ENCODE results near the gene CCSER2.
"Not testable (repeated sequence)": the region's sequence is repeated elsewhere in the genome, so short reads cannot be mapped to it uniquely, and the experiment has no call there.

Gene CCSER2, protein sequence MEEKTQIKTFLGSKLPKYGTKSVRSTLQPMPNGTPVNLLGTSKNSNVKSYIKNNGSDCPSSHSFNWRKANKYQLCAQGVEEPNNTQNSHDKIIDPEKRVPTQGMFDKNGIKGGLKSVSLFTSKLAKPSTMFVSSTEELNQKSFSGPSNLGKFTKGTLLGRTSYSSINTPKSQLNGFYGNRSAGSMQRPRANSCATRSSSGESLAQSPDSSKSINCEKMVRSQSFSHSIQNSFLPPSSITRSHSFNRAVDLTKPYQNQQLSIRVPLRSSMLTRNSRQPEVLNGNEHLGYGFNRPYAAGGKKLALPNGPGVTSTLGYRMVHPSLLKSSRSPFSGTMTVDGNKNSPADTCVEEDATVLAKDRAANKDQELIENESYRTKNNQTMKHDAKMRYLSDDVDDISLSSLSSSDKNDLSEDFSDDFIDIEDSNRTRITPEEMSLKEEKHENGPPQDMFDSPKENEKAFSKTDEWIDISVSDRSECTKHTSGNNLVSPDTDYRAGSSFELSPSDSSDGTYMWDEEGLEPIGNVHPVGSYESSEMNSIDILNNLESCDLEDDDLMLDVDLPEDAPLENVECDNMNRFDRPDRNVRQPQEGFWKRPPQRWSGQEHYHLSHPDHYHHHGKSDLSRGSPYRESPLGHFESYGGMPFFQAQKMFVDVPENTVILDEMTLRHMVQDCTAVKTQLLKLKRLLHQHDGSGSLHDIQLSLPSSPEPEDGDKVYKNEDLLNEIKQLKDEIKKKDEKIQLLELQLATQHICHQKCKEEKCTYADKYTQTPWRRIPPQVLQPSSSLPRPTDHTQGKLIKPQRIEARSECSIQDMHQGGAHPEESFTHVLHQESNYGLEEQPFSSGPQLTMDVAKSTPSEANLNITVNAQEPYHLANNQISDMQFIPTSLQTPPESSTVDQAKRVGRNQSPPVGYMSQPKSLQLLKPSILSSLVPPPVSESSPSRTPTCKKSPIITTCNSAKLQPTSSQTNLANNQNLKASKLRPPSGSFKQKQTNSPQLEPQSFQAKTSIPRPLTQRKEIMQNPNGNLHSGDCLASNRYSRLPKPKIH

DNA sequence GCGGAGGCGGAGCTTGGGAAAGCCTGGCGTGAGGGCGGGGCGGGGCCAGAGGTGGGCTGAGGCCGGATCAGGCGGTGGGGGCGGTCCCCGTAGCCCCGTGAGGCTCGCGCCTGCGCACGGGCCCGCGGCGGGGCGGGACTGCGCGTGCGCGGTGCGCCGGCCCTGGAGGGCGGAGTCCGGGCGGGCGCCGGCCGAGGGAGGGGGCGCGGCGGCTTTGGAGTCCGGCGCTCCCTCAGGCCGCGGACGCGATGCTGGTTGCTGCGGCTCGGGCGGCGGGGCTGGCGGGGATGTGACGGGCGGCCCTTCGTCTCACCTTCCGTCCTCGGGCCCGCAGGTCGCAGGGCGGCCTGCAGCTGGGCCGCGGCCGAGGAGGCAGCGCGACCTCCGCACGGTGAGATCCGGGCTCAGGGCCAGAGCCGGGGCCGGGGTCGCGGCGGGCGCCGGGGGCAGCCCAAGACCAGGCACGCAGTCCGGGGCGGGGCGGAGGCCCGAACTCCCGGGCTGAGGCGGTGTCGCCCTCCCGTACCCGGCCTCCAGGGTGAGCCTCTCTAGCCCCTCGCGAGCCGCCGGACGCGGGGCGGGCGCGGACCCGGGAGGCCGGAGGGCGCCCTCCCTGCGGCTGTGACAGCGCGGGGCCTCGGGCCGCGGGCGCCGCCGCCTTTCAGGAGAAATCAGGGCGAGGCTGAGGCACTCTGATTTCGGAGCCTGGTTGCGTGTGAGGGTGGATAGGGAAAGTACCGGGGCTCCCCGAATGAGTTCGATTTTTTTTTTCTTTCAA is at the start of gene CCSER2:
TSS of gene CCSER2 (plus strand) at position 172 of the 778 bp plus-strand sequence. CDS start 42,464 bp downstream, outside the sequence.
- no peaks in the 10 kb centered on the region for H3K9me3 ChIP-seq (ENCODE audit: control insufficient read depth in 5 of 5, low read length in 5 of 5)
- peaks cover 0 to 18% (median 17%) of the 10 kb centered on the region in 5 donors for H3K4me1 ChIP-seq (ENCODE audit: control insufficient read depth in 5 of 5, insufficient read depth in 5 of 5, low read length in 5 of 5)
- peak within 1 kb of the TSS; percentile 71 to 85 (median 77) for H3K4me3 ChIP-seq (ENCODE audit: low read depth in 1 of 5, low read length in 5 of 5)
- peak within 1 kb of the TSS; percentile 71 for H3K27ac ChIP-seq (ENCODE audit: low read depth, low read length)
- H3K9ac ChIP-seq (ENCODE audit: low read length in 5 of 5), result peak within 1 kb of the TSS; percentile 8 to 87 (median 86)
- no peaks in the 10 kb centered on the region for H3K36me3 ChIP-seq (ENCODE audit: control insufficient read depth in 5 of 5, insufficient read depth in 5 of 5, low read length in 5 of 5)
- no peaks in the 10 kb centered on the region for H3K27me3 ChIP-seq (ENCODE audit: control insufficient read depth in 5 of 5, insufficient read depth in 4 of 5, low read length in 5 of 5)

DNA sequence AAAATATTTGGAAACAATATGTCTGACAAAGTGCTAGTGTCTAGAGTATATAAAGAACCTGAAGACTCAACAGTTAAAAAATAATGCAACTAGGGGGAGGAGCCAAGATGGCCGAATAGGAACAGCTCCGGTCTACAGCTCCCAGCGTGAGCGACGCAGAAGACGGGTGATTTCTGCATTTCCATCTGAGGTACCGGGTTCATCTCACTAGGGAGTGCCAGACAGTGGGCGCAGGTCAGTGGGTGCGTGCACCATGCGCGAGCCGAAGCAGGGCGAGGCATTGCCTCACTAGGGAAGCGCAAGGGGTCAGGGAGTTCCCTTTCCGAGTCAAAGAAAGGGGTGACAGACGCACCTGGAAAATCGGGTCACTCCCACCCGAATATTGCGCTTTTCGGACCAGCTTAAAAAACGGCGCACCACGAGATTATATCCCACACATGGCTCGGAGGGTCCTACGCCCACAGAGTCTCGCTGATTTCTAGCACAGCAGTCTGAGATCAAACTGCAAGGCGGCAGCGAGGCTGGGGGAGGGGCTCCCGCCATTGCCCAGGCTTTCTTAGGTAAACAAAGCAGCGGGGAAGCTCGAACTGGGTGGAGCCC is 48.4 kb upstream of the CCSER2 start:
- not testable (repeated sequence) for H3K27me3 ChIP-seq (ENCODE audit: control insufficient read depth in 5 of 5, insufficient read depth in 4 of 5, low read length in 5 of 5); H3K9ac ChIP-seq (ENCODE audit: low read length in 5 of 5); H3K9me3 ChIP-seq (ENCODE audit: control insufficient read depth in 5 of 5, low read length in 5 of 5); H3K4me1 ChIP-seq (ENCODE audit: control insufficient read depth in 5 of 5, insufficient read depth in 5 of 5, low read length in 5 of 5); H3K4me3 ChIP-seq (ENCODE audit: low read depth in 1 of 5, low read length in 5 of 5); H3K36me3 ChIP-seq (ENCODE audit: control insufficient read depth in 5 of 5, insufficient read depth in 5 of 5, low read length in 5 of 5); H3K27ac ChIP-seq (ENCODE audit: low read depth, low read length)

DNA sequence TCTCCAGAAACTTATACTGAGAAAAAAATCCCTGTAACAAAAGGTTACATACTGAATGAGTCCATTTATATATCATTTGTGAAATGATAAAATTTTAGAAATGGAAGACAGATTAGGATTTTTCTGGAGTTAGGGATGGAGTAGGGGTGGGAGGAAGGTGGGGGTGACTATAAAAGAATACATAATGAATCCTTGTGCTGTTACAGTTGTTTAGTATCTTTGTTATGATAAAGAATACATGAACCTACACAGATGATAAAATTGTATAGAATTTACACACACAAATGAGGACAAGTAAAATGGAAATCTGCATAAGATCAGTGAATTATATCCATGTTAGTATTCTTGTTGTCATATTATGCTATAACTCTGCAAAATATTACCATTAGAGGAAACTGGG is 41.7 kb upstream of the CCSER2 start:
- Histone ChIP-seq H3K4me3 (ENCODE audit: low read depth in 1 of 5, low read length in 5 of 5) (no peak overlapping the region), H3K9ac (ENCODE audit: low read length in 5 of 5) (no peak overlapping the region), H3K4me1 (ENCODE audit: control insufficient read depth in 5 of 5, insufficient read depth in 5 of 5, low read length in 5 of 5) (peaks cover 0 to 3% (median 0%) of the 10 kb centered on the region in 5 donors), H3K27me3 (ENCODE audit: control insufficient read depth in 5 of 5, insufficient read depth in 4 of 5, low read length in 5 of 5) (no peaks in the 10 kb centered on the region), H3K36me3 (ENCODE audit: control insufficient read depth in 5 of 5, insufficient read depth in 5 of 5, low read length in 5 of 5) (no peaks in the 10 kb centered on the region), H3K9me3 (ENCODE audit: control insufficient read depth in 5 of 5, low read length in 5 of 5) (no peaks in the 10 kb centered on the region), H3K27ac (ENCODE audit: low read depth, low read length) (no peak overlapping the region)

DNA sequence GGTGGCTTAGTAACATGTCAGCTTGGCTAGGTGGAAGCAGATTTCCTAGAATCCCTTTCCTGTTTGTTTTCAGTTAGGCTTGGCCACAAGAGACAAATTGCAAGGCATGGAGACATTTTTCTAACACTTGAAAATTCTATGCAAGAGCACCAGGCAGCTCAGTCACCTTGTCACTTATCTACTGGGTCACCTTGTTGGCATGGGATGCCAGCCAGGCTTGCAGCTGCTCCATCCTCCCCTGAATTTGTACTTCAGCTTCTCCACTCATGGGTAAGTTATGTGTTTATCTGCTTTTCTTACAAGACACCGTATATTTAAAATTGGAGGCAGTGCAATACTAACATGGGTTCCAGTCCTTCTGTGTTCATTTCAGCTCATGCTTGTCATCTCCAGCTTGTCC is 40.2 kb upstream of the CCSER2 start:
- Histone ChIP-seq H3K4me3 (ENCODE audit: low read depth in 1 of 5, low read length in 5 of 5) (no peak overlapping the region), H3K27me3 (ENCODE audit: control insufficient read depth in 5 of 5, insufficient read depth in 4 of 5, low read length in 5 of 5) (no peaks in the 10 kb centered on the region), H3K36me3 (ENCODE audit: control insufficient read depth in 5 of 5, insufficient read depth in 5 of 5, low read length in 5 of 5) (no peaks in the 10 kb centered on the region), H3K27ac (ENCODE audit: low read depth, low read length) (no peak overlapping the region), H3K9me3 (ENCODE audit: control insufficient read depth in 5 of 5, low read length in 5 of 5) (no peaks in the 10 kb centered on the region), H3K4me1 (ENCODE audit: control insufficient read depth in 5 of 5, insufficient read depth in 5 of 5, low read length in 5 of 5) (peaks cover 0 to 3% (median 0%) of the 10 kb centered on the region in 5 donors), H3K9ac (ENCODE audit: low read length in 5 of 5) (no peak overlapping the region)

DNA sequence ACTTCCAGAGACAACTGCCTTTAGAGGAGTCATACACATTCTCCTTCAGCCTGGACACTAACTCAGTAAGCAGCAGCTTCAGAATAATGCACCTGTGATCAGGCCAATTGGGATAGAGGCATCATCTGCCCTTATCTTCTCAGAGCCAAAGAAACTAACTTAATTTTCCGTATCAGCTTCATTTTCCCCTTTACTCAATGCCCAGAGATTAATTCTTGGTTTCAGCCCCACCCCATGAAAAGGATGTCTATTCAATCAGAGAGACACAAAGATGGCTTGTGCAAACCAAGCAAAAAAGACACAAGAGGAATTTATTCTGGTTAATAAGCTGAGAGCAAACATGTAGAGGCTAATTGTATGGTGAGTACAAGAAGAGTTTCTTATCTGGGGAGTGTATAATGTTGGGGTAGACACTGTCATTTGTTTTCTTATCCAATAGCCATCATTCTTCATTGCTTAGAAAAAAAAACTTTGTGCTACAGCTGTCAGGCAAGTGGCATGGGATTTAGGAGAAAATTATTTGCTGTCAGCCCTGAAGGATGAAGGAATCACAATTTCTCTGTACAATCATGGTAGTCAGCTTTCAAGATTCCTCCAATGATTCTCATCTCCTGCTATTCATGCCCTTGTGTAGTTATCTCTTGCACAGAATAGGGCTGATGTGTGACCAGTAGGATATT is 38.7 kb upstream of the CCSER2 start:
- no peak overlapping the region for H3K4me3 ChIP-seq (ENCODE audit: low read depth in 1 of 5, low read length in 5 of 5)
- H3K36me3 ChIP-seq (ENCODE audit: control insufficient read depth in 5 of 5, insufficient read depth in 5 of 5, low read length in 5 of 5), result no peaks in the 10 kb centered on the region
- H3K9me3 ChIP-seq (ENCODE audit: control insufficient read depth in 5 of 5, low read length in 5 of 5), result no peaks in the 10 kb centered on the region
- H3K27me3 ChIP-seq (ENCODE audit: control insufficient read depth in 5 of 5, insufficient read depth in 4 of 5, low read length in 5 of 5), result no peaks in the 10 kb centered on the region
- H3K9ac ChIP-seq (ENCODE audit: low read length in 5 of 5), result no peak overlapping the region
- no peak overlapping the region for H3K27ac ChIP-seq (ENCODE audit: low read depth, low read length)
- H3K4me1 ChIP-seq (ENCODE audit: control insufficient read depth in 5 of 5, insufficient read depth in 5 of 5, low read length in 5 of 5), result peaks cover 0 to 3% (median 0%) of the 10 kb centered on the region in 5 donors

DNA sequence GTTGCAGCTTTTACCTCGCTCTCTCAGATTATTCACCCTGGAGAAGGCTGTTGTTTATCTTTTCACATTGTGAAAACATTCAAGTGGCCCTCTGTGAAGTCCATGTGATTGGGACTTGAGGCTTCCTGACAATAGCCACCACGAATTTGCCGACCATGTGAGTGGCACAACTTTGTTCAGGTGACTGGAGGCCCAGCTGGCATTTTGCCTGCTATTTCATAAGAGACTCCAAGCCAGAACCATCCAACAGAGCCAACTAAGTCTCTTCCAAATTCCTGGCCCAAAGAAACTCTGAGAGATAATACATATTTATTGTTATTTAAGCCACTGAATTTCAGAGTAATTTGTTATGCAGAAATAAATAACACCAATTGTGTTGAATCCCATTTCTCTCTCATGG is 38.2 kb upstream of the CCSER2 start:
- H3K9me3 ChIP-seq (ENCODE audit: control insufficient read depth in 5 of 5, low read length in 5 of 5), result no peaks in the 10 kb centered on the region
- no peak overlapping the region for H3K9ac ChIP-seq (ENCODE audit: low read length in 5 of 5)
- no peak overlapping the region for H3K4me3 ChIP-seq (ENCODE audit: low read depth in 1 of 5, low read length in 5 of 5)
- H3K27ac ChIP-seq (ENCODE audit: low read depth, low read length), result no peak overlapping the region
- H3K27me3 ChIP-seq (ENCODE audit: control insufficient read depth in 5 of 5, insufficient read depth in 4 of 5, low read length in 5 of 5), result no peaks in the 10 kb centered on the region
- H3K36me3 ChIP-seq (ENCODE audit: control insufficient read depth in 5 of 5, insufficient read depth in 5 of 5, low read length in 5 of 5), result no peaks in the 10 kb centered on the region
- peaks cover 0 to 3% (median 0%) of the 10 kb centered on the region in 5 donors for H3K4me1 ChIP-seq (ENCODE audit: control insufficient read depth in 5 of 5, insufficient read depth in 5 of 5, low read length in 5 of 5)

DNA sequence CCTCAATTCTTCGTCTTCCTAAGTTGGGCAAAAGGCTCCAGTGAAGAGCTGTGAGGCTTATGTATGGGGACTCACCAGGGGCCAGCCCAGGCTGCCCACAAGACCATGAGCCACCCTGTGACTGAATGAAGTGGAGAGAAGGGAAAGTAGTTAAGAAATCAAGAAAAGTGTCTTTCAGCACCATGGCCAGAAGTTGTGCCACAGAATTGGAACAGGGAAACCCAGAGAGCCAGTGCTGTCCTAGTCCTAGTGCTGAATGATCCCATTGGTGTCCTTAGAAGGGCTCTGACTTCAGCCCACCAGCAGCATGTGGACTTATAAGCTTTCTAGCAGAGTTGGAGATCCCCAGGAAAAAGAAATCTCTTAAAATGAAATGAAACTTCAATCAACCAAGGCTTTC is 37.0 kb upstream of the CCSER2 start:
- H3K9ac ChIP-seq (ENCODE audit: low read length in 5 of 5), result no peak overlapping the region
- H3K27ac ChIP-seq (ENCODE audit: low read depth, low read length), result no peak overlapping the region
- H3K4me1 ChIP-seq (ENCODE audit: control insufficient read depth in 5 of 5, insufficient read depth in 5 of 5, low read length in 5 of 5), result peaks cover 0 to 6% (median 3%) of the 10 kb centered on the region in 5 donors
- H3K4me3 ChIP-seq (ENCODE audit: low read depth in 1 of 5, low read length in 5 of 5), result no peak overlapping the region
- no peaks in the 10 kb centered on the region for H3K36me3 ChIP-seq (ENCODE audit: control insufficient read depth in 5 of 5, insufficient read depth in 5 of 5, low read length in 5 of 5)
- no peaks in the 10 kb centered on the region for H3K9me3 ChIP-seq (ENCODE audit: control insufficient read depth in 5 of 5, low read length in 5 of 5)
- H3K27me3 ChIP-seq (ENCODE audit: control insufficient read depth in 5 of 5, insufficient read depth in 4 of 5, low read length in 5 of 5), result no peaks in the 10 kb centered on the region

DNA sequence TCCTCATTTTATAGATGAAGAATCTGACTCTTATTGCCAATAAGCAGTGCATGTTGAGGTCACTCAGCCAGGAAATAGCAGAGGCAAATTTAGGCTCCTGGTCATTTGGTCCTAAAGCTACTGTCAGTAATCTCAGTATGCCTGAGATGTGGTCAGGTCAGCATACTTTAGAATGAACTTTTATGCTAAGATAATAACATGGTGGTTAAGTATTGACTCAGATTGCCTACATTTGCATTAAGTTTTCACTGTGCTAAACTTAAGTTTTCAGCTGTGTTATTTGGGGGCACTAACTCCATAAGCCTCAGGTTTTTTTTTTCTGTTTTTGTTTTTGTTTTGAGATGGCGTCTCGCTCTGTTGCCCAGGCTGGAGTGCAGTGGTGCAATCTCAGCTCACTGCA is 35.9 kb upstream of the CCSER2 start:
- H3K27me3 ChIP-seq (ENCODE audit: control insufficient read depth in 5 of 5, insufficient read depth in 4 of 5, low read length in 5 of 5), result no peaks in the 10 kb centered on the region
- peaks cover 0 to 11% (median 3%) of the 10 kb centered on the region in 5 donors for H3K4me1 ChIP-seq (ENCODE audit: control insufficient read depth in 5 of 5, insufficient read depth in 5 of 5, low read length in 5 of 5)
- no peak overlapping the region for H3K4me3 ChIP-seq (ENCODE audit: low read depth in 1 of 5, low read length in 5 of 5)
- no peak overlapping the region for H3K9ac ChIP-seq (ENCODE audit: low read length in 5 of 5)
- H3K36me3 ChIP-seq (ENCODE audit: control insufficient read depth in 5 of 5, insufficient read depth in 5 of 5, low read length in 5 of 5), result no peaks in the 10 kb centered on the region
- no peaks in the 10 kb centered on the region for H3K9me3 ChIP-seq (ENCODE audit: control insufficient read depth in 5 of 5, low read length in 5 of 5)
- no peak overlapping the region for H3K27ac ChIP-seq (ENCODE audit: low read depth, low read length)

DNA sequence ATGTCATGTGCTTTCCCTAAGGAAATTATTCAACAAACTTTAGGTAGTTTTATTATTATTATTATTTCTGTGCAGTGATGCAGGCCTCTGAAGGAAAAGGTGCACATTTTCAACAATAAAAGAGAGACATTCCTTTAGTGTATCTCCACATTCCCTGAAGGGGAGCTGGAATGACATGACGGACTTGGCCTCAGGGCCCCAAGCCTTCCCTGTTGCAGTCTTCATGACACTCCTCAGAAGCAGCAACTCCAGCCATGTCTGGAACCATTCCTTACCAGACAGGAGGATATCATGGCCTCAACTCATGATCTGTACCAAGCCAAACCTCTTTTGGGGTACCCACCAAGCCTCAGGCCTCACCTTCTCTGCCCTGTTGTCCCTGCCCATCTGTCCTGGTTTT is 35.2 kb upstream of the CCSER2 start:
- Histone ChIP-seq H3K9ac (ENCODE audit: low read length in 5 of 5) (no peak overlapping the region), H3K4me1 (ENCODE audit: control insufficient read depth in 5 of 5, insufficient read depth in 5 of 5, low read length in 5 of 5) (peaks cover 0 to 14% (median 3%) of the 10 kb centered on the region in 5 donors), H3K27me3 (ENCODE audit: control insufficient read depth in 5 of 5, insufficient read depth in 4 of 5, low read length in 5 of 5) (no peaks in the 10 kb centered on the region), H3K9me3 (ENCODE audit: control insufficient read depth in 5 of 5, low read length in 5 of 5) (no peaks in the 10 kb centered on the region), H3K36me3 (ENCODE audit: control insufficient read depth in 5 of 5, insufficient read depth in 5 of 5, low read length in 5 of 5) (no peaks in the 10 kb centered on the region), H3K4me3 (ENCODE audit: low read depth in 1 of 5, low read length in 5 of 5) (no peak overlapping the region), H3K27ac (ENCODE audit: low read depth, low read length) (no peak overlapping the region)

All from subcutaneous abdominal adipose tissue (tissue), 5 donors.